ENCODE results near the gene SFRP5.

Gene SFRP5

GRCh38 chr10:97717627-97718026, 54.2 kb downstream of the SFRP5 start:
- Histone ChIP-seq H3K36me3 (no peaks in the 10 kb centered on the region), H3K27ac (no peak overlapping the region), H3K27me3 (ENCODE audit: insufficient read depth, low read depth, severe bottlenecking) (no peaks in the 10 kb centered on the region), H3K4me3 (ENCODE audit: low read depth, low read length) (no peak overlapping the region), H3K9me3 (ENCODE audit: severe bottlenecking) (no peaks in the 10 kb centered on the region)
- DNase-seq: no peak
- TF ChIP-seq CTCF (IDR thresholded peaks at IDR 0.05; ENCODE audit: low read depth, low read length): no peak

Measured in WERI-Rb-1 (cell line).